PC-3 (cell line): ENCODE data around the gene ENTREP1. TPM values are rescaled to one million over a fixed set of nuclear protein-coding genes. Genes with fewer than 3 reads are reported as not detected.
A peak's percentile ranks its signal among the peaks of the same experiment; 100 is the strongest.

Experiments used
- ATAC-seq: fragments of 200-7000 bp; cut with Tn5 transposase; 2 replicates; pipeline ENCODE4 v1.9.1; 2020; ENCODE audit warnings: mild to moderate bottlenecking, moderate library complexity
- BruUV-seq: library from RNA; stranded (reverse); fragments of 400-500 nt; replicated peaks from 2 replicates; lab custom pipeline; 2021; lab: Mats Ljungman, UMichigan
- CTCF ChIA-PET: fragments of 300-600 bp; sonication (Branson Sonifier 250); formaldehyde crosslinking; loops from one replicate; lab custom pipeline; 2022; ENCODE audit warnings: antibody characterized with exemption; lab: Charles Lee
- POLR2A ChIA-PET: fragments of 300-600 bp; sonication (Branson Sonifier 250); formaldehyde crosslinking; loops from one replicate; lab custom pipeline; 2022; ENCODE audit warnings: antibody characterized with exemption; ENCODE audit not compliant: unreplicated experiment; lab: Charles Lee
- DNase-seq: peaks from one replicate; pipeline ENCODE4 v3.0.0-alpha.2; 2015
- H2AFZ ChIP-seq: fragments of 300-600 bp; sonication (generic); 2 replicates; pipeline ENCODE4 v1.6.0; 2016; ENCODE audit warnings: antibody characterized with exemption, low read length
- H3F3A ChIP-seq: fragments of 300-600 bp; sonication (generic); one replicate; pipeline ENCODE4 v1.6.0; 2017; ENCODE audit warnings: antibody characterized with exemption, low read length, control low read depth, mild to moderate bottlenecking; ENCODE audit not compliant: unreplicated experiment
- H3K27ac ChIP-seq: fragments of 300-600 bp; sonication (generic); 2 replicates; pipeline ENCODE4 v1.5.1; 2016; ENCODE audit warnings: mild to moderate bottlenecking, low read length
- H3K27me3 ChIP-seq: fragments of 300-600 bp; sonication (generic); 2 replicates; pipeline ENCODE4 v1.6.1; 2016; ENCODE audit warnings: low read length, mixed read lengths
- H3K36me3 ChIP-seq: fragments of 300-600 bp; sonication (generic); 2 replicates; pipeline ENCODE4 v1.6.1; 2016; ENCODE audit warnings: low read depth, mixed run types, low read length, mixed read lengths
- H3K4me1 ChIP-seq: fragments of 300-600 bp; sonication (generic); 2 replicates; pipeline ENCODE4 v1.5.1; 2016; ENCODE audit warnings: low read length; ENCODE audit not compliant: insufficient read depth
- H3K4me2 ChIP-seq: fragments of 300-600 bp; sonication (generic); 2 replicates; pipeline ENCODE4 v1.6.0; 2016; ENCODE audit warnings: low read length
- H3K4me3 ChIP-seq: fragments of 300-600 bp; sonication (generic); 2 replicates; pipeline ENCODE4 v1.5.1; 2016; ENCODE audit warnings: mild to moderate bottlenecking, low read length, mixed read lengths
- H3K79me2 ChIP-seq: fragments of 300-600 bp; sonication (generic); 2 replicates; pipeline ENCODE4 v1.6.1; 2017; ENCODE audit warnings: low read length, mixed read lengths
- H3K9ac ChIP-seq: fragments of 300-600 bp; sonication (generic); 2 replicates; pipeline ENCODE4 v1.6.0; 2016; ENCODE audit warnings: mild to moderate bottlenecking, low read length
- H3K9me2 ChIP-seq: fragments of 300-600 bp; sonication (generic); replicated peaks from 2 replicates; pipeline ENCODE4 v1.6.1; 2016; ENCODE audit warnings: mixed run types, low read length, mixed read lengths
- H3K9me3 ChIP-seq: fragments of 300-600 bp; sonication (generic); 2 replicates; pipeline ENCODE4 v1.6.1; 2016; ENCODE audit warnings: low read length, mixed read lengths
- H4K20me1 ChIP-seq: fragments of 300-600 bp; sonication (generic); 2 replicates; pipeline ENCODE4 v1.6.1; 2016; ENCODE audit warnings: low read length, mixed read lengths
- EZH2 ChIP-seq: fragments of 300-600 bp; sonication (generic); IDR thresholded peaks from one replicate; pipeline ENCODE4 v1.6.1; 2017; ENCODE audit warnings: antibody characterized with exemption, mild to moderate bottlenecking, low read length; ENCODE audit not compliant: unreplicated experiment
- EZH2phosphoT487 ChIP-seq: fragments of 300-600 bp; sonication (generic); IDR thresholded peaks from 2 replicates; pipeline ENCODE4 v1.6.1; 2018; ENCODE audit warnings: mild to moderate bottlenecking, antibody characterized with exemption, low read length, borderline replicate concordance
- intact Hi-C: fragments of 100-400 bp; cut with micrococcal nuclease; formaldehyde crosslinking; loops from 2 replicates; pipeline ENCODE4 v1.9.0; 2023
- total RNA-seq: library from RNA; depleted of rRNA; stranded (reverse); fragments of >200 nt; gene quantifications from 2 replicates; pipeline ENCODE4 v1.2.3, GENCODE V29; 2014
- TF ChIP-seq, protein P1 (sequence below): fragments of 300-600 bp; sonication (generic); conservative IDR thresholded peaks from 2 replicates; pipeline ENCODE4 v1.5.1; 2017; ENCODE audit warnings: antibody characterized with exemption, low read depth, mild to moderate bottlenecking, low read length

Gene ENTREP1
- total RNA-seq, 1 experiment from 2014 or later: 0.36 TPM

- Histone ChIP-seq H3K4me1 (no peaks in the 10 kb centered on the region), H2AFZ (no peak overlapping the region), H3K4me3 (no peak overlapping the region), H3K9ac (no peak overlapping the region), H3K9me2 (no peaks in the 10 kb centered on the region), H3K4me2 (no peak overlapping the region), H3K27ac (no peak overlapping the region), H3K9me3 (no peaks in the 10 kb centered on the region), H3K36me3 (no peaks in the 10 kb centered on the region), H3K79me2 (no peaks in the 10 kb centered on the region), H4K20me1 (no peaks in the 10 kb centered on the region), H3K27me3 (no peaks in the 10 kb centered on the region), H3F3A (no peaks in the 10 kb centered on the region)
- TF ChIP-seq, protein P1, sequence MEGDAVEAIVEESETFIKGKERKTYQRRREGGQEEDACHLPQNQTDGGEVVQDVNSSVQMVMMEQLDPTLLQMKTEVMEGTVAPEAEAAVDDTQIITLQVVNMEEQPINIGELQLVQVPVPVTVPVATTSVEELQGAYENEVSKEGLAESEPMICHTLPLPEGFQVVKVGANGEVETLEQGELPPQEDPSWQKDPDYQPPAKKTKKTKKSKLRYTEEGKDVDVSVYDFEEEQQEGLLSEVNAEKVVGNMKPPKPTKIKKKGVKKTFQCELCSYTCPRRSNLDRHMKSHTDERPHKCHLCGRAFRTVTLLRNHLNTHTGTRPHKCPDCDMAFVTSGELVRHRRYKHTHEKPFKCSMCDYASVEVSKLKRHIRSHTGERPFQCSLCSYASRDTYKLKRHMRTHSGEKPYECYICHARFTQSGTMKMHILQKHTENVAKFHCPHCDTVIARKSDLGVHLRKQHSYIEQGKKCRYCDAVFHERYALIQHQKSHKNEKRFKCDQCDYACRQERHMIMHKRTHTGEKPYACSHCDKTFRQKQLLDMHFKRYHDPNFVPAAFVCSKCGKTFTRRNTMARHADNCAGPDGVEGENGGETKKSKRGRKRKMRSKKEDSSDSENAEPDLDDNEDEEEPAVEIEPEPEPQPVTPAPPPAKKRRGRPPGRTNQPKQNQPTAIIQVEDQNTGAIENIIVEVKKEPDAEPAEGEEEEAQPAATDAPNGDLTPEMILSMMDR: no peak
- no peak for TF ChIP-seq EZH2phosphoT487
- CTCF ChIA-PET: no interaction called here
- POLR2A ChIA-PET: no interaction called here
- BruUV-seq: no TSS peak
- intact Hi-C loops: no loop called here
- no peak for ATAC-seq
- DNase-seq: no peak
Measured at GRCh38 chr9:69364510-69365150, 39.6 kb downstream of the ENTREP1 start.

GRCh38 chr9:69370430-69370829 lies 45.4 kb downstream of the ENTREP1 start:
- ATAC-seq (peak; percentile 15; the same call in 1 of the 2 replicates), DNase-seq (peak; percentile 61)
- BruUV-seq: no TSS peak
- peaks cover 13% of the 10 kb centered on the region for H3K4me1 ChIP-seq
- no peaks in the 10 kb centered on the region for H3K79me2 ChIP-seq
- no peaks in the 10 kb centered on the region for H3K36me3 ChIP-seq
- H3K9me3 ChIP-seq: no peaks in the 10 kb centered on the region
- peak overlapping the region; percentile 8; the same call in 1 of the 2 replicates for H3K4me2 ChIP-seq
- CTCF ChIA-PET: no interaction called here
- no peak for TF ChIP-seq EZH2phosphoT487
- TF ChIP-seq, protein P1: no peak
- TF ChIP-seq EZH2: no peak
- no peak overlapping the region for H2AFZ ChIP-seq
- no peak overlapping the region for H3K9ac ChIP-seq
- intact Hi-C loops: no loop called here
- no peak overlapping the region for H3K4me3 ChIP-seq
- H3K27me3 ChIP-seq: no peaks in the 10 kb centered on the region
- no peaks in the 10 kb centered on the region for H3F3A ChIP-seq
- H3K9me2 ChIP-seq: no peaks in the 10 kb centered on the region
- POLR2A ChIA-PET: no interaction called here
- H4K20me1 ChIP-seq: no peaks in the 10 kb centered on the region
- H3K27ac ChIP-seq: no peak overlapping the region

- ATAC-seq: no peak
- TF ChIP-seq EZH2 (no peak), EZH2phosphoT487 (no peak)
- TF ChIP-seq, protein P1: no peak
- DNase-seq: no peak
- Histone ChIP-seq H3K4me2 (no peak overlapping the region), H4K20me1 (no peaks in the 10 kb centered on the region), H3K36me3 (no peaks in the 10 kb centered on the region), H3K4me1 (peaks cover 13% of the 10 kb centered on the region), H3K27me3 (no peaks in the 10 kb centered on the region), H3K27ac (no peak overlapping the region), H3K9me2 (no peaks in the 10 kb centered on the region), H3F3A (no peaks in the 10 kb centered on the region), H3K9ac (no peak overlapping the region), H3K79me2 (no peaks in the 10 kb centered on the region), H2AFZ (no peak overlapping the region), H3K9me3 (no peaks in the 10 kb centered on the region), H3K4me3 (no peak overlapping the region)
- intact Hi-C loops: no loop called here
- CTCF ChIA-PET: no interaction called here
- POLR2A ChIA-PET: no interaction called here
- no TSS peak for BruUV-seq
Measured at GRCh38 chr9:69371001-69371400, 46.0 kb downstream of the ENTREP1 start.
